ENCODE results near the gene TMEM217.

TMEM217 gene

GRCh38 chr6:37177935-37178517 is 79.9 kb downstream of the TMEM217 start:
- no peaks in the 10 kb centered on the region for H3K9me3 ChIP-seq (ENCODE audit: control insufficient read depth, low read length)
- peaks cover 31% of the 10 kb centered on the region for H3K36me3 ChIP-seq (ENCODE audit: control insufficient read depth, insufficient read depth, low read length)
- no peak overlapping the region for H3K4me3 ChIP-seq (ENCODE audit: extremely low read depth, insufficient read depth, low read length, poor library complexity, severe bottlenecking)
- H3K27ac ChIP-seq (ENCODE audit: low read depth, low read length, severe bottlenecking) = no peak overlapping the region
- WGBS, 2 experiments (ENCODE audit: insufficient coverage in 2 of 2) = 100% methylated on average over 4 of the region's 8 CpGs; no CpG with 5 or more reads in 1 of the 2 experiments
- peaks cover 2% of the 10 kb centered on the region for H3K4me1 ChIP-seq (ENCODE audit: control insufficient read depth, insufficient read depth, low read length, poor library complexity, severe bottlenecking)

DNA sequence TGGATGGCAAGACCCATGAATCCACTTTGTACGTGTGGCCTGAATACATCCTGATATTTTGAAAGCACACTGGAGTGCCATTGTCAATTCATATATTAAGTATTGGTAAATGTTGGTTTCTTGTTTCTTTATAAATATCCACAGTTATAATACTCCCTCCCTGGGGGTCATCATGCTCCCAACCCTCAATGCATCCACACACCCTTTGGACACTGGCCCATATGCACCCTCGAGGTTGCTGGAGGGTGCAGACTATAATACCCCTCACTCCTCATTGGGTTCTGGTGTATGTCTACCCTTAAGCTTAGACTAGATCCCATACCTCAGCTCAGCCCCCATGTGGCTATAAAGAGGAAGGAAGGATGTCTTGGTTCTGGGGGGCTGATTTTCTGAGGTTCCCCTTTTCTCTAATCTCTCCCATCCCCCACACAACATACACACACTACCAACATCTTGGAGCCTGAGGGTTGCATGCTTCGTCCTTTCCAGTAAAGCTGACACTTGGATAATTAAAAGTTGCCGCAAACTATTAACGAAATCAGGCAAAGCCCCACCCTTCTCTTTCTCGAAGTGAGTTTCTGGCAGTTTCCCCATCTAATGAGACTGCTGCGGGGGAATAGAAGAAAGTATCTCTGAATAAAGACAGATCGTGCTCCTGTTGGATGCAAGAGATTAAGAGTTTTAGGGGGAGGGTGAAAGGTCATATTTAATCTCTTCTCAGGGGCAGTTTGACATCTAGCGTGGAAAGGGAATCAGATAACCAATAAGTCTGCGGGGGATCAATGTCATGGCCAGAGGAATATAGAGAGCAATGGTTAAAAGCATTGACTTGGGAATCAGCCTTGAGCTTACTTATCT is 80.6 kb downstream of the TMEM217 start:
- H3K9me3 ChIP-seq (ENCODE audit: control insufficient read depth, low read length) = no peaks in the 10 kb centered on the region
- H3K4me1 ChIP-seq (ENCODE audit: control insufficient read depth, insufficient read depth, low read length, poor library complexity, severe bottlenecking) = peaks cover 9% of the 10 kb centered on the region
- 92 to 96% methylated on average over 5 to 8 of the region's 10 CpGs for WGBS, 2 experiments (ENCODE audit: insufficient coverage in 2 of 2)
- peaks cover 38% of the 10 kb centered on the region for H3K36me3 ChIP-seq (ENCODE audit: control insufficient read depth, insufficient read depth, low read length)
- no peak overlapping the region for H3K4me3 ChIP-seq (ENCODE audit: extremely low read depth, insufficient read depth, low read length, poor library complexity, severe bottlenecking)
- no peak overlapping the region for H3K27ac ChIP-seq (ENCODE audit: low read depth, low read length, severe bottlenecking)

DNA sequence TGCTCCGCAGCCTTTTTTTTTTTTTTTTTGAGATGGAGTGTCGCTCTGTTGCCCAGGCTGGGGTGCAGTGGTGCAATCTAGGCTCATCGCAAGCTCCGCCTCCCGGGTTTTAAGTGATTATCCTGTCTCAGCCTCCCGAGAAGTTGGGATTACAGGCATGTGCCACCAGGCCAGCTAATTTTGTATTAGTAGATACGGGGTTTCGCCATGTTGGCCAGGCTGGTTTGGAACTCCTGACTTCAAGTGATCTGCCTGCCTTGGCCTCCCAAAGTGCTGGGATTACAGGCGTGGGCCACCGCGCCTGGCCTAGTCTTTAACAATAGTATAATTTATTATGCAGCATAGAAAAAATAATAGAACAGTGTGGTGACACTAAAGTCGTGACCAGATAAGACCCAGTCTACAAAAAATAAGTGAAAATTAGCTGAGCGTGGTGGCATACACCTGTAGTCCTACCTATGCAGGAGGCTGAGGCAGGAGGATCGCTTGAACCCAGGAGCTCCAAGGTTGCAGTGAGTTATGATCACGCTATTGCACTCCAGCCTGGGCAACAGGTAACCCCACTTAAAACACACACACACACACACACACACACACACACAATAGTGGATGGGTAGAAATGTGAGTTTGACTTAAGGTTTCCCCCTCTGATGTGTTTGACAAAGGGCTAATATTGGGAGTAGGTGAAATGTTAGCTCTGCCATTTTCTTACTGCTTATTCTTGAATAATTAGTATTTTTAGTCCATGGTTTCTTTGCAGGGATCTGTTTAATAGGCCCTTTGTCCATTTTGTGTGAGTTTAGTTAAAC is 81.5 kb downstream of the TMEM217 start:
- Histone ChIP-seq H3K4me3 (ENCODE audit: extremely low read depth, insufficient read depth, low read length, poor library complexity, severe bottlenecking) (no peak overlapping the region), H3K36me3 (ENCODE audit: control insufficient read depth, insufficient read depth, low read length) (peaks cover 42% of the 10 kb centered on the region), H3K27ac (ENCODE audit: low read depth, low read length, severe bottlenecking) (no peak overlapping the region), H3K9me3 (ENCODE audit: control insufficient read depth, low read length) (no peaks in the 10 kb centered on the region), H3K4me1 (ENCODE audit: control insufficient read depth, insufficient read depth, low read length, poor library complexity, severe bottlenecking) (peaks cover 9% of the 10 kb centered on the region)
- WGBS, 2 experiments (ENCODE audit: insufficient coverage in 2 of 2) = 86 to 90% methylated on average over 9 of the region's 15 CpGs

GRCh38 chr6:37175332-37176267 is 82.3 kb downstream of the TMEM217 start:
- WGBS, 2 experiments (ENCODE audit: insufficient coverage in 2 of 2) = 92 to 93% methylated on average over 14 to 16 of the region's 18 CpGs
- H3K9me3 ChIP-seq (ENCODE audit: control insufficient read depth, low read length) = no peaks in the 10 kb centered on the region

DNA sequence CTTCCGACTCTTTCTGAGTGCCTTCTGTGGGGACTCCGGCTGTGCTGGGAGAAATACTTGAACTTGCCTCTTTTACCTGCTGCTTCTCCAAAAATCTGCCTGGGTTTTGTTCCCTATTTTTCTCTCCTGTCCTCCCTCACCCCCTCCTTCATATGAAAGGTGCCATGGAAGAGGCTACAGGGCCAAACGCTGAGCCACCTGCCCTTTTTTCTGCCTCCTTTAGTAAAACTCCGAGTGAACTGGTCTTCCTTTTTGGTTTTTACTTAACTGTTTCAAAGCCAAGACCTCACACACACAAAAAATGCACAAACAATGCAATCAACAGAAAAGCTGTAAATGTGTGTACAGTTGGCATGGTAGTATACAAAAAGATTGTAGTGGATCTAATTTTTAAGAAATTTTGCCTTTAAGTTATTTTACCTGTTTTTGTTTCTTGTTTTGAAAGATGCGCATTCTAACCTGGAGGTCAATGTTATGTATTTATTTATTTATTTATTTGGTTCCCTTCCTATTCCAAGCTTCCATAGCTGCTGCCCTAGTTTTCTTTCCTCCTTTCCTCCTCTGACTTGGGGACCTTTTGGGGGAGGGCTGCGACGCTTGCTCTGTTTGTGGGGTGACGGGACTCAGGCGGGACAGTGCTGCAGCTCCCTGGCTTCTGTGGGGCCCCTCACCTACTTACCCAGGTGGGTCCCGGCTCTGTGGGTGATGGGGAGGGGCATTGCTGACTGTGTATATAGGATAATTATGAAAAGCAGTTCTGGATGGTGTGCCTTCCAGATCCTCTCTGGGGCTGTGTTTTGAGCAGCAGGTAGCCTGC is 83.2 kb downstream of the TMEM217 start:
- Histone ChIP-seq H3K27ac (ENCODE audit: low read depth, low read length, severe bottlenecking) (no peak overlapping the region), H3K4me3 (ENCODE audit: extremely low read depth, insufficient read depth, low read length, poor library complexity, severe bottlenecking) (no peak overlapping the region), H3K36me3 (ENCODE audit: control insufficient read depth, insufficient read depth, low read length) (peaks cover 46% of the 10 kb centered on the region), H3K9me3 (ENCODE audit: control insufficient read depth, low read length) (no peaks in the 10 kb centered on the region), H3K4me1 (ENCODE audit: control insufficient read depth, insufficient read depth, low read length, poor library complexity, severe bottlenecking) (peaks cover 9% of the 10 kb centered on the region)
- WGBS, 2 experiments (ENCODE audit: insufficient coverage in 2 of 2) = 85 to 90% methylated on average over 4 to 5 of the region's 10 CpGs

More at GRCh38 chr6:37175332-37176267, 82.3 kb downstream of the TMEM217 start:
- Histone ChIP-seq H3K27ac (ENCODE audit: low read depth, low read length, severe bottlenecking) (no peak overlapping the region), H3K4me3 (ENCODE audit: extremely low read depth, insufficient read depth, low read length, poor library complexity, severe bottlenecking) (no peak overlapping the region), H3K36me3 (ENCODE audit: control insufficient read depth, insufficient read depth, low read length) (peaks cover 46% of the 10 kb centered on the region), H3K4me1 (ENCODE audit: control insufficient read depth, insufficient read depth, low read length, poor library complexity, severe bottlenecking) (peaks cover 9% of the 10 kb centered on the region)

DNA sequence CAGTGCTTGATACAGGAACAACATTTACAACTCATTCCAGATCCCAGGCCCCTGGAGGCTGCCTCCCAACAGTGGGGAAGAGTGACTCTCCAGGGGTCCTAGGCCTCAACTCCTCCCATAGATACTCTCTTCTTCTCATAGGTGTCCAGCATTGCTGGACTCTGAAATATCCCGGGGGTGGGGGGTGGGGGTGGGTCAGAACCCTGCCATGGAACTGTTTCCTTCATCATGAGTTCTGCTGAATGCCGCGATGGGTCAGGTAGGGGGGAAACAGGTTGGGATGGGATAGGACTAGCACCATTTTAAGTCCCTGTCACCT is 83.8 kb downstream of the TMEM217 start:
- peaks cover 9% of the 10 kb centered on the region for H3K4me1 ChIP-seq (ENCODE audit: control insufficient read depth, insufficient read depth, low read length, poor library complexity, severe bottlenecking)
- H3K4me3 ChIP-seq (ENCODE audit: extremely low read depth, insufficient read depth, low read length, poor library complexity, severe bottlenecking) = no peak overlapping the region
- no peaks in the 10 kb centered on the region for H3K9me3 ChIP-seq (ENCODE audit: control insufficient read depth, low read length)
- H3K27ac ChIP-seq (ENCODE audit: low read depth, low read length, severe bottlenecking) = no peak overlapping the region
- 92 to 100% methylated on average over 2 of the region's 3 CpGs for WGBS, 2 experiments (ENCODE audit: insufficient coverage in 2 of 2)
- peaks cover 46% of the 10 kb centered on the region for H3K36me3 ChIP-seq (ENCODE audit: control insufficient read depth, insufficient read depth, low read length)

GRCh38 chr6:37173493-37174195 is 84.3 kb downstream of the TMEM217 start:
- WGBS, 2 experiments (ENCODE audit: insufficient coverage in 2 of 2) = 82 to 83% methylated on average over 7 to 8 of the region's 9 CpGs
- no peaks in the 10 kb centered on the region for H3K9me3 ChIP-seq (ENCODE audit: control insufficient read depth, low read length)
- H3K4me1 ChIP-seq (ENCODE audit: control insufficient read depth, insufficient read depth, low read length, poor library complexity, severe bottlenecking) = peaks cover 14% of the 10 kb centered on the region
- no peak overlapping the region for H3K27ac ChIP-seq (ENCODE audit: low read depth, low read length, severe bottlenecking)
- peaks cover 46% of the 10 kb centered on the region for H3K36me3 ChIP-seq (ENCODE audit: control insufficient read depth, insufficient read depth, low read length)
- no peak overlapping the region for H3K4me3 ChIP-seq (ENCODE audit: extremely low read depth, insufficient read depth, low read length, poor library complexity, severe bottlenecking)

DNA sequence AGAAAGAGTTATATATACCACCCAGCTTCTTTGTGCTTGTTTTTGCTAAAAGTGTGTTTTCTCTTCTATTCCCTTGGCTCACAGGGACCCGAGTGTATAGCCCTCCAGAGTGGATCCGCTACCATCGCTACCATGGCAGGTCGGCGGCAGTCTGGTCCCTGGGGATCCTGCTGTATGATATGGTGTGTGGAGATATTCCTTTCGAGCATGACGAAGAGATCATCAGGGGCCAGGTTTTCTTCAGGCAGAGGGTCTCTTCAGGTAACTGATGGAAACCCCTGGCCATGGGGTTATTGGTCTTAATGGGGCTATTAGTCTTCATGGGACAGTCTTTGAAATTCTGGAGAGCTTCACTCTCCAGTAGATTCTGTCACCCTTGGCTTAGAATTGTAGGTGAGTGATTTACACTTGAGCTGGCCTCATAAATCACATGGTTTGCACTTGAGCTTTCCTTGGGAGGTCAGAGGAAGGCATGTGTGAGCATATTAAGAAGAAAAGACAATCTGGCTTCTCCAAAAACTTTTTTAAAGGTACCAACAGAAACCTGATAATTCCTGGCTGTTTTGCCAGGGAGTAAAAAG is 84.9 kb downstream of the TMEM217 start:
- Histone ChIP-seq H3K4me3 (ENCODE audit: extremely low read depth, insufficient read depth, low read length, poor library complexity, severe bottlenecking) (peak overlapping the region; percentile 99), H3K4me1 (ENCODE audit: control insufficient read depth, insufficient read depth, low read length, poor library complexity, severe bottlenecking) (peaks cover 20% of the 10 kb centered on the region), H3K36me3 (ENCODE audit: control insufficient read depth, insufficient read depth, low read length) (peaks cover 46% of the 10 kb centered on the region), H3K9me3 (ENCODE audit: control insufficient read depth, low read length) (no peaks in the 10 kb centered on the region), H3K27ac (ENCODE audit: low read depth, low read length, severe bottlenecking) (no peak overlapping the region)
- 90 to 98% methylated on average over 4 to 5 of the region's 7 CpGs for WGBS, 2 experiments (ENCODE audit: insufficient coverage in 2 of 2)
